ENCODE data around the gene ITGA2. TPM values are rescaled to one million over a fixed set of nuclear protein-coding genes. Genes with fewer than 3 reads are reported as not detected.

ITGA2 gene
- total RNA-seq, 1 donor from 2014 or later: 4.7 TPM

- Mint-ChIP-seq H3K27me3 (ENCODE audit: low read depth) (no peaks in the 10 kb centered on the region), H3K27ac (no peak overlapping the region), H3K4me3 (no peak overlapping the region), H3K9me3 (no peaks in the 10 kb centered on the region), H3K36me3 (peaks cover 2% of the 10 kb centered on the region), H3K4me1 (peaks cover 6% of the 10 kb centered on the region)
- TF ChIP-seq CTCF (IDR thresholded peaks at IDR 0.05; ENCODE audit: unreplicated experiment): no peak
- no peak for DNase-seq (ENCODE audit: low spot score in 2 of 2, unreplicated experiment in 2 of 2)
Measured at GRCh38 chr5:53076014-53076583, 86.9 kb downstream of the ITGA2 start.

GRCh38 chr5:53080271-53080670 lies 91.1 kb downstream of the ITGA2 start:
- Mint-ChIP-seq H3K27me3 (ENCODE audit: low read depth) (no peaks in the 10 kb centered on the region), H3K4me3 (no peak overlapping the region), H3K9me3 (no peaks in the 10 kb centered on the region), H3K36me3 (peaks cover 2% of the 10 kb centered on the region), H3K27ac (no peak overlapping the region), H3K4me1 (no peaks in the 10 kb centered on the region)
- DNase-seq (ENCODE audit: low spot score in 2 of 2, unreplicated experiment in 2 of 2): no peak
- no peak for TF ChIP-seq CTCF (IDR thresholded peaks at IDR 0.05; ENCODE audit: unreplicated experiment)

DNA sequence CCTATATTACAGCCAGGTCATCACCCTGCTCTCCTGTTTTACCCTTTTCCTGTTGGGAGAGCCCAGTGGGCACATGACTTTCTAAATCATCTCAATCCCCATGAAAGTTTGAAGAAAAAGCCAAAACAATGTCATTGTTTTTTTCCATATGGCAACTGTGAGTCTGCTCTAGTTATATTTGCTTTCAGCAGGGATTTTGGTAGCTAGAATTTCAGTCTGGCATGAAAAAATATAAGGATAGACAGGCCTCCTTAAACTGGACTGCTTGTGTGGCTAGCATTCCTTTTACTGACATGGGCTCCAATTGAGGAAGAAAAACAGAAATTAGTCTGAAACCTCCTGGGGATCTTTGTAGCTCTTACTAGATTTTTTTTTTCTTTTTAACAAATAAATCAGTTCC lies 94.8 kb downstream of the ITGA2 start:
- Mint-ChIP-seq H3K27me3 (ENCODE audit: low read depth) (no peaks in the 10 kb centered on the region), H3K4me3 (no peak overlapping the region), H3K9me3 (no peaks in the 10 kb centered on the region), H3K27ac (no peak overlapping the region), H3K36me3 (no peaks in the 10 kb centered on the region), H3K4me1 (no peaks in the 10 kb centered on the region)
- TF ChIP-seq CTCF (IDR thresholded peaks at IDR 0.05; ENCODE audit: unreplicated experiment): no peak
- no peak for DNase-seq (ENCODE audit: low spot score in 2 of 2, unreplicated experiment in 2 of 2)

- no peak overlapping the region for H3K4me3 Mint-ChIP-seq
- no peaks in the 10 kb centered on the region for H3K36me3 Mint-ChIP-seq
- H3K27ac Mint-ChIP-seq: no peak overlapping the region
- no peaks in the 10 kb centered on the region for H3K9me3 Mint-ChIP-seq
- no peak for TF ChIP-seq CTCF (IDR thresholded peaks at IDR 0.05; ENCODE audit: unreplicated experiment)
- no peak for DNase-seq (ENCODE audit: low spot score in 2 of 2, unreplicated experiment in 2 of 2)
- peaks cover 7% of the 10 kb centered on the region for H3K4me1 Mint-ChIP-seq
- H3K27me3 Mint-ChIP-seq (ENCODE audit: low read depth): no peaks in the 10 kb centered on the region
Measured at GRCh38 chr5:53084546-53085255, 95.5 kb downstream of the ITGA2 start.

GRCh38 chr5:53087171-53087570 lies 98.0 kb downstream of the ITGA2 start:
- H3K4me1 Mint-ChIP-seq: peaks cover 17% of the 10 kb centered on the region

More at GRCh38 chr5:53087171-53087570, 98.0 kb downstream of the ITGA2 start:
- H3K36me3 Mint-ChIP-seq: no peaks in the 10 kb centered on the region
- no peak for DNase-seq (ENCODE audit: low spot score in 2 of 2, unreplicated experiment in 2 of 2)
- no peak overlapping the region for H3K4me3 Mint-ChIP-seq
- no peaks in the 10 kb centered on the region for H3K27me3 Mint-ChIP-seq (ENCODE audit: low read depth)
- no peak overlapping the region for H3K27ac Mint-ChIP-seq
- TF ChIP-seq CTCF (IDR thresholded peaks at IDR 0.05; ENCODE audit: unreplicated experiment): no peak
- H3K9me3 Mint-ChIP-seq: no peaks in the 10 kb centered on the region
